Heart left ventricle (tissue), 16 donors: ENCODE measurements around the gene PFKFB4. TPM values are rescaled to one million over a fixed set of nuclear protein-coding genes. Genes with fewer than 3 reads are reported as not detected.
A peak's percentile ranks its signal among the peaks of the same experiment; 100 is the strongest.
"Not testable (repeated sequence)": the region's sequence is repeated elsewhere in the genome, so short reads cannot be mapped to it uniquely, and the experiment has no call there.

Experiments
- ATAC-seq, 4 donors: fragments of 200-7000 bp; cut with Tn5 transposase; one replicate each; pipeline ENCODE4 v1.9.1; 2020 to 2022; ENCODE audit warnings: moderate library complexity in 4 of 4, mild to moderate bottlenecking in 3 of 4, moderate number of reproducible peaks in 1 of 4
- DNase-seq, 5 donors: peaks; one replicate each; pipeline ENCODE4 v3.0.0-alpha.2; 2020
- H3K27ac ChIP-seq, 12 donors: fragments of 200-600 bp; sonication (generic) in 4 of 12; one replicate each; pipeline versions ENCODE4 v1.5.0 to v1.8.0; 2016 to 2022; ENCODE audit warnings: mild to moderate bottlenecking in 2 of 12
- H3K27me3 ChIP-seq, 9 donors: fragments of 200-600 bp; sonication (generic) in 2 of 9; one replicate each; pipeline versions ENCODE4 v1.5.1 to v1.8.0; 2016 to 2022; ENCODE audit warnings: mild to moderate bottlenecking in 3 of 9
- H3K36me3 ChIP-seq, 9 donors: fragments of 200-600 bp; sonication (generic) in 2 of 9; one replicate each; pipeline versions ENCODE4 v1.5.0 to v1.8.0; 2018 to 2022; ENCODE audit warnings: mild to moderate bottlenecking in 2 of 9
- H3K4me1 ChIP-seq, 12 donors: fragments of 200-600 bp; sonication (generic) in 4 of 12; one replicate each; pipeline versions ENCODE4 v1.5.0 to v1.8.0; 2016 to 2022; ENCODE audit warnings: mild to moderate bottlenecking in 3 of 12
- H3K4me3 ChIP-seq, 12 donors: fragments of 200-600 bp; sonication (generic) in 4 of 12; one replicate each; pipeline versions ENCODE4 v1.5.0 to v1.8.0; 2017 to 2022; ENCODE audit warnings: mild to moderate bottlenecking in 9 of 12, moderate library complexity in 4 of 12
- H3K9me3 ChIP-seq, 12 donors: fragments of 200-600 bp; sonication (generic) in 4 of 12; one replicate each; pipeline versions ENCODE4 v1.5.0 to v1.8.0; 2016 to 2022; ENCODE audit warnings: mild to moderate bottlenecking in 1 of 12
- POLR2A ChIP-seq, 2 donors: fragments of 450-650 bp; IDR thresholded peaks; one replicate each; pipeline ENCODE4 v1.6.1; 2017; ENCODE audit warnings: antibody characterized with exemption in 2 of 2, mild to moderate bottlenecking in 2 of 2, moderate library complexity in 2 of 2
- WGBS, 4 donors: extraction: QIAGEN DNeasy Blood & Tissue Kit in 2 of 4; methylation state at CpG; one replicate each; pipeline versions ENCODE4 v1.1.5 to v1.1.7; 2013 to 2018; 5-methylcytosine and 5-hydroxymethylcytosine counted together
- intact Hi-C, 10 donors: fragments of 100-400 bp; cut with DNase I; formaldehyde crosslinking; loops; one replicate each; pipeline versions ENCODE4 v1.11.1 to v1.14.2; 2022
- polyA plus RNA-seq, 2 donors: library from polyadenylated mRNA; stranded (reverse); fragments of 200-250 nt; gene quantifications; one replicate each; pipeline ENCODE4 v1.2.3, GENCODE V29; 2013
- total RNA-seq, 9 donors: library from RNA; depleted of rRNA in 2 of 9; stranded (reverse); fragments of >200 nt in 2 of 9; fragmentation: NEBNext Ultra II Directional in 3 of 9; extraction: Animal tissue kit (Norgen Biotek cat#: 25700) in 3 of 9; gene quantifications; one replicate each; pipeline versions ENCODE4 v1.1.0 to v1.2.4, GENCODE V29; 2016 to 2023
- TF ChIP-seq, protein P1 (sequence below), 12 donors: fragments of 200-600 bp; sonication (generic) in 4 of 12; IDR thresholded peaks; one replicate each; pipeline versions ENCODE4 v1.5.0 to v1.8.0; 2018 to 2022; ENCODE audit warnings: antibody characterized with exemption in 12 of 12, mild to moderate bottlenecking in 5 of 12
- donor health status: ischemic (EF 13 %, LVEDD 7.1; RV severe dilation, severe dysfunction).
- donor health status: healthy with polysubstance abuse.
- donor health status: DM: no; HTN: yes; CAD: no.
- donor health status: DM: no; HTN: no; CAD: no.
- donor health status: ischemic (EF 25% LVEDD 6.9; RV normal size, moderate dysfunction).
- donor health status: ischemic (EF 25% LVEDD 5.7; RV mildly dilated, moderate dysfunction).
- donor health status: healthy.
- donor health status: DM: yes; HTN: yes; CAD: no.
- donor health status: ischemic (EF 35%, LVEDD 5.7; RV mildly dilated, moderate dysfunction).
- donor health status: nonischemic (EF 11% LVEDD 7.7; RV severe dilation, severe dysfunction).
- donor health status: DM: yes; HTN: yes; CAD: no.
- donor health status: PGD.
- donor health status: ischemic (EF 29% LVEDD 5.4; RV normal size, mild dysfunction).
- donor health status: nonischemic (EF 23%, LVEDD 6.1; RV moderate dilation, normal function).

PFKFB4 gene
- total and polyA plus RNA-seq, 11 donors = 0.44 to 9.1 (median 1.2) TPM

- peaks cover 0 to 17% (median 0%) of the 10 kb centered on the region in 9 donors for H3K36me3 ChIP-seq
- TF ChIP-seq POLR2A (IDR thresholded peaks at IDR 0.05) = no peak
- TF ChIP-seq, protein P1, sequence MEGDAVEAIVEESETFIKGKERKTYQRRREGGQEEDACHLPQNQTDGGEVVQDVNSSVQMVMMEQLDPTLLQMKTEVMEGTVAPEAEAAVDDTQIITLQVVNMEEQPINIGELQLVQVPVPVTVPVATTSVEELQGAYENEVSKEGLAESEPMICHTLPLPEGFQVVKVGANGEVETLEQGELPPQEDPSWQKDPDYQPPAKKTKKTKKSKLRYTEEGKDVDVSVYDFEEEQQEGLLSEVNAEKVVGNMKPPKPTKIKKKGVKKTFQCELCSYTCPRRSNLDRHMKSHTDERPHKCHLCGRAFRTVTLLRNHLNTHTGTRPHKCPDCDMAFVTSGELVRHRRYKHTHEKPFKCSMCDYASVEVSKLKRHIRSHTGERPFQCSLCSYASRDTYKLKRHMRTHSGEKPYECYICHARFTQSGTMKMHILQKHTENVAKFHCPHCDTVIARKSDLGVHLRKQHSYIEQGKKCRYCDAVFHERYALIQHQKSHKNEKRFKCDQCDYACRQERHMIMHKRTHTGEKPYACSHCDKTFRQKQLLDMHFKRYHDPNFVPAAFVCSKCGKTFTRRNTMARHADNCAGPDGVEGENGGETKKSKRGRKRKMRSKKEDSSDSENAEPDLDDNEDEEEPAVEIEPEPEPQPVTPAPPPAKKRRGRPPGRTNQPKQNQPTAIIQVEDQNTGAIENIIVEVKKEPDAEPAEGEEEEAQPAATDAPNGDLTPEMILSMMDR (IDR thresholded peaks at IDR 0.05) = no peak
- no peaks in the 10 kb centered on the region for H3K27me3 ChIP-seq
- H3K4me1 ChIP-seq = peaks cover 0 to 27% (median 14%) of the 10 kb centered on the region in 12 donors
- H3K9me3 ChIP-seq = no peaks in the 10 kb centered on the region
- peak overlapping the region in 1 of 12 donors; percentile 25 for H3K4me3 ChIP-seq
- intact Hi-C loops = loop anchor here in 1 of 10 donors (10.0 kb wide), 1 partner anchor 207 kb away; the partner anchor contains the start of gene NCKIPSD
- peak overlapping the region in 10 of 12 donors; percentile 3 to 88 (median 72) for H3K27ac ChIP-seq
- DNase-seq = no peak
- ATAC-seq = peak in 1 of 4 donors; percentile 1
- 72 to 80% (median 75%) methylated on average over 8 to 9 of the region's 9 CpGs for WGBS, 4 donors
These were observed 78.6 kb downstream of the PFKFB4 start for GRCh38 chr3:48477959-48478520.

DNA sequence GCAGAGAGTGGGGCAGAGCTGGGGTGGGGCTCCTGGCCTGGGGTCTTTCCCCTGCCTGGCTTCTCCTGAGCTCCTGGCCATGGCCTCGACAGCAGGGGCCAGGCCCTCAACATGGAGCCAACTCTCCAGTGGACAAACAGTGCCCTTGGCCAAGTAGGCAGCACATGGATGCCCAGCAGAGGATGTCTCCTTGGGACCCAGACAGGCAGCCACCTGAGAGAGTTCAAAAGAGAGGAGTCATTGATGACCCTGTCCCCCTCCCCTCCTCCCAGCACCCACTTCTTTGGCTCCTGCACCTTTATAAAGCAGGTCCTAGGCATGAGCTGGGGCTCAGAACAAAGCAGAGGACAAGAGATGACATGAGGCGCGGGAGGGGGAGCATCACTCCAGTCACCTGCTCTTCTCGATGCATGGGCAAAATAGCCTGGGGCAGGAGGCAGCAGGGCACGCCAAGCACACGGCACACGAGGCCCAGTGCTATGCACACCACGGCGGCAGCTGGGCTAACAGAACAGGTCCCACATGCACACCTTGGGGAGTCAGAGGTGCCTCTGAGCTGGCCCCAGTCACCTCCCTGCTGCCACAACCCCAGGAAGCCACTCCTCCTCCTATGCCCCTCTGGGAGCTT is 80.1 kb downstream of the PFKFB4 start:
- H3K36me3 ChIP-seq = peaks cover 0 to 17% (median 0%) of the 10 kb centered on the region in 9 donors
- no peak for DNase-seq
- peaks cover 0 to 41% (median 22%) of the 10 kb centered on the region in 12 donors for H3K4me1 ChIP-seq
- no peak for ATAC-seq
- 92 to 94% (median 93%) methylated on average over 9 of the region's 9 CpGs for WGBS, 4 donors
- H3K27me3 ChIP-seq = no peaks in the 10 kb centered on the region
- H3K27ac ChIP-seq = peak overlapping the region in 6 of 12 donors; percentile 34 to 88 (median 68)
- TF ChIP-seq, protein P1 (IDR thresholded peaks at IDR 0.05) = no peak
- TF ChIP-seq POLR2A (IDR thresholded peaks at IDR 0.05) = no peak
- intact Hi-C loops = loop anchor here in 1 of 10 donors (10.0 kb wide), 1 partner anchor 208 kb away; the partner anchor contains the start of gene NCKIPSD
- H3K4me3 ChIP-seq = no peak overlapping the region
- no peaks in the 10 kb centered on the region for H3K9me3 ChIP-seq

DNA sequence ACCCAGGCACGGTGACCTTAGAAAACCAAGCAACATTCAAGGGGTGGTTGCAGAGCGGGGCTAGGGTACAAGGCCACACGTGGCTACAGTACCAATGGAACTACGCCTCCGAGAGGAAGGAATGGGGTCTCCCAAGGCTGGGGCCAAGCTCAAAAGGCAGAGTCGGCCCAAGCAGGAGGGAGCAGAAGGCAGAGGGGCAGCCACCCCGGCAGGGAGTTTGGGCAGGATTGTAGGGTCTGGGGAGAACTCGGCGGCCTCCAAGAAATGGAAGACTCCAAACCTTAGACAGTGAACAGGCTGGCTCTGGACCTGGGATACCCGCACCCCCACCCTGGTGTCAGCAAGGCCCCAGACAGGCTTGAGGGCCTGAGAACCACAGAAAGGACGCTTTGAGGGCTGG is 81.4 kb downstream of the PFKFB4 start:
- no peak for TF ChIP-seq POLR2A (IDR thresholded peaks at IDR 0.05)
- TF ChIP-seq, protein P1 (IDR thresholded peaks at IDR 0.05) = no peak
- WGBS, 4 donors = 77 to 91% (median 89%) methylated on average over 10 to 11 of the region's 11 CpGs
- Histone ChIP-seq H3K4me1 (peaks cover 7 to 55% (median 35%) of the 10 kb centered on the region in 12 donors), H3K27me3 (no peaks in the 10 kb centered on the region), H3K4me3 (no peak overlapping the region), H3K36me3 (peaks cover 0 to 19% (median 0%) of the 10 kb centered on the region in 9 donors), H3K27ac (no peak overlapping the region), H3K9me3 (no peaks in the 10 kb centered on the region)
- no peak for ATAC-seq
- no peak for DNase-seq
- intact Hi-C loops = loop anchor here in 1 of 10 donors (10.0 kb wide), 1 partner anchor 210 kb away; the partner anchor contains the start of gene NCKIPSD

- intact Hi-C loops = loop anchor here in 1 of 10 donors (10.0 kb wide), 1 partner anchor 210 kb away; the partner anchor contains the start of gene NCKIPSD
- peak overlapping the region in 1 of 12 donors; percentile 28 for H3K27ac ChIP-seq
- WGBS, 4 donors = 72 to 86% (median 80%) methylated on average over 4 of the region's 4 CpGs
These were observed 82.0 kb downstream of the PFKFB4 start for GRCh38 chr3:48474619-48475018.

GRCh38 chr3:48474031-48474430 is 82.6 kb downstream of the PFKFB4 start:
- not testable (repeated sequence) for H3K27me3 ChIP-seq, H3K9me3 ChIP-seq, ATAC-seq, H3K4me3 ChIP-seq, DNase-seq
- intact Hi-C loops = loop anchor here in 1 of 10 donors (10.0 kb wide), 1 partner anchor 211 kb away; the partner anchor contains the start of gene NCKIPSD
- Histone ChIP-seq H3K4me1 (peaks cover 9 to 57% (median 46%) of the 10 kb centered on the region in 12 donors), H3K27ac (peak overlapping the region in 9 of 12 donors; percentile 89 to 99 (median 97)), H3K36me3 (peaks cover 0 to 26% (median 6%) of the 10 kb centered on the region in 9 donors)
- 85 to 94% (median 94%) methylated on average over 4 of the region's 4 CpGs for WGBS, 4 donors

More at GRCh38 chr3:48474619-48475018, 82.0 kb downstream of the PFKFB4 start:
- Histone ChIP-seq H3K4me3 (no peak overlapping the region), H3K27me3 (no peaks in the 10 kb centered on the region), H3K4me1 (peaks cover 9 to 55% (median 40%) of the 10 kb centered on the region in 12 donors), H3K36me3 (peaks cover 0 to 24% (median 0%) of the 10 kb centered on the region in 9 donors), H3K9me3 (no peaks in the 10 kb centered on the region)
- no peak for DNase-seq
- ATAC-seq = no peak
- no peak for TF ChIP-seq POLR2A (IDR thresholded peaks at IDR 0.05)
- TF ChIP-seq, protein P1 (IDR thresholded peaks at IDR 0.05) = no peak
